IPS-20b (cell line): ENCODE measurements around the gene NTHL1.

Source experiments
- H3K27ac ChIP-seq: one replicate; pipeline ENCODE4 v1.5.1; 2013; ENCODE audit warnings: low read length
- H3K27me3 ChIP-seq: 2 replicates; pipeline ENCODE4 v1.6.1; 2013; ENCODE audit warnings: mild to moderate bottlenecking, low read length, inconsistent platforms; ENCODE audit not compliant: insufficient read depth
- H3K36me3 ChIP-seq: 2 replicates; pipeline ENCODE4 v1.6.1; 2013; ENCODE audit warnings: low read depth, mild to moderate bottlenecking, inconsistent platforms, low read length, moderate library complexity; ENCODE audit not compliant: insufficient read depth
- H3K4me1 ChIP-seq: 2 replicates; pipeline ENCODE4 v1.6.1; 2013; ENCODE audit warnings: mild to moderate bottlenecking, control low read depth, inconsistent platforms, low read length, moderate library complexity; ENCODE audit not compliant: insufficient read depth
- H3K4me3 ChIP-seq: 2 replicates; pipeline ENCODE4 v1.5.1; 2013; ENCODE audit warnings: mild to moderate bottlenecking, low read length, inconsistent platforms
- H3K9ac ChIP-seq: 2 replicates; pipeline ENCODE4 v1.6.1; 2013; ENCODE audit warnings: low read depth, mild to moderate bottlenecking, inconsistent platforms, low read length, moderate library complexity
- H3K9me3 ChIP-seq: 2 replicates; pipeline ENCODE4 v1.6.1; 2013; ENCODE audit warnings: mild to moderate bottlenecking, low read depth, low read length, inconsistent platforms; ENCODE audit not compliant: insufficient read depth

The NTHL1 gene

GRCh38 chr16:2089706-2090480, 42.3 kb upstream of the NTHL1 start:
- Histone ChIP-seq H3K36me3 (peaks cover 15% of the 10 kb centered on the region; the same call in 1 of the 2 replicates), H3K27me3 (no peaks in the 10 kb centered on the region), H3K9me3 (no peaks in the 10 kb centered on the region), H3K4me1 (no peaks in the 10 kb centered on the region; the same call in 1 of the 2 replicates), H3K9ac (no peak overlapping the region), H3K27ac (no peak overlapping the region), H3K4me3 (peak overlapping the region; percentile 65; the same call in 1 of the 2 replicates)

DNA sequence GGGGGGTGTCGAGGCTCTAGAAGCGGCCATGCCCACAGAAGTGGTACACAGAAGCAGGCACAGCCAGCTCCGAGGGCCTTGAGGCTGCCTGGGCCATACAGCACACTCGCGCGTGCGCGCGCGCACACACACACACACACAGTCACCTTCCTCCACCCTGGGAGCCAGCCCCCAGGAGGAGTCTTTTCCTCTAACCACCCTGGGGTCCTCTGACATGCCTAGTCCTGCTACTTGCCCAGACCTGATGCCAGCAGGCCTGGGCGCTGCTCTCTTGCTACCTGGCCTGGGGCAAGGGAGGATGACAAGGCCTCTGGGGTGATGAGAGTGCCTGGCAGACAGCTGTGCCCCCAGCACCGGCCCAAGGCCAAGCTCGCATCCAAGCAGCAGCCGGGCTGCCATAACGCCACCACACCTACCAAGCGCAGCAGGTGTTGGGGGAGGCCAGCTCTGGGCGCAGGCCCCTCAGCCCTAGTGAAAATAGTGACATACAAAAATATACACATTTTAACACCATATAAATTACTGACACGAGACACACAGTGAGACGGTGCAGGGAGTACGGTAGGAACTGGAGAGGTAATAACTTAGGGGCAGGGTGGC, 41.2 kb upstream of the NTHL1 start:
- H3K4me3 ChIP-seq, result no peak overlapping the region
- no peaks in the 10 kb centered on the region for H3K27me3 ChIP-seq
- no peaks in the 10 kb centered on the region for H3K9me3 ChIP-seq
- no peak overlapping the region for H3K9ac ChIP-seq
- H3K27ac ChIP-seq, result no peak overlapping the region
- peaks cover 15% of the 10 kb centered on the region; the same call in 1 of the 2 replicates for H3K36me3 ChIP-seq
- no peaks in the 10 kb centered on the region; the same call in 1 of the 2 replicates for H3K4me1 ChIP-seq

DNA sequence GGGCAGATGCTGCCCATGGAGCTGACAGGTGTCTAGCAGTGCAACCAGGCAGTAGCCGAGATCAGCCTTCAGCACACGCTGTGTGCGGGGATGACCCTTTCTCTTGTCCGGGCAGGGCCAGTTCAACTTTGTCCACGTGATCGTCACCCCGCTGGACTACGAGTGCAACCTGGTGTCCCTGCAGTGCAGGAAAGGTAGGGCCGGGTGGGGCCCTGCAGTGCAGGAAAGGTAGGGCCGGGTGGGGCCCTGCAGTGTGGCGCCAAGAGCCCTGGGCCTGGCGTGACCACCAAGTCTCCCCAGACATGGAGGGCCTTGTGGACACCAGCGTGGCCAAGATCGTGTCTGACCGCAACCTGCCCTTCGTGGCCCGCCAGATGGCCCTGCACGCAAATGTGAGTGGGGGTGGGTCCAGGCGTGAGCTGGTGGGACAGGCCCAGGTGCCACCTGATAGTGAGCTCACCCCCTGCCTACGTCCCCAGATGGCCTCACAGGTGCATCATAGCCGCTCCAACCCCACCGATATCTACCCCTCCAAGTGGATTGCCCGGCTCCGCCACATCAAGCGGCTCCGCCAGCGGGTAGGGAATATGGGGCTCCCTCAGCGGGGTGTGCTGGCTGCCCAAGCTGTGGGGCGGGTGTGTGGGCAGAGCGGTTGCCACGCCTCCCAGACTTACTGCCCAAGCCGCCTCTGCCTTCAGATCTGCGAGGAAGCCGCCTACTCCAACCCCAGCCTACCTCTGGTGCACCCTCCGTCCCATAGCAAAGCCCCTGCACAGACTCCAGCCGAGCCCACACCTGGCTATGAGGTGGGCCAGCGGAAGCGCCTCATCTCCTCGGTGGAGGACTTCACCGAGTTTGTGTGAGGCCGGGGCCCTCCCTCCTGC, 40.4 kb upstream of the NTHL1 start:
- Histone ChIP-seq H3K9ac (no peak overlapping the region), H3K27ac (no peak overlapping the region), H3K36me3 (peaks cover 19% of the 10 kb centered on the region; the same call in 1 of the 2 replicates), H3K4me1 (no peaks in the 10 kb centered on the region; the same call in 1 of the 2 replicates), H3K4me3 (no peak overlapping the region), H3K9me3 (no peaks in the 10 kb centered on the region), H3K27me3 (no peaks in the 10 kb centered on the region)

GRCh38 chr16:2086812-2087747, 39.4 kb upstream of the NTHL1 start:
- no peaks in the 10 kb centered on the region for H3K27me3 ChIP-seq
- H3K36me3 ChIP-seq, result peaks cover 21% of the 10 kb centered on the region
- H3K27ac ChIP-seq, result no peak overlapping the region
- H3K9me3 ChIP-seq, result no peaks in the 10 kb centered on the region
- no peak overlapping the region for H3K4me3 ChIP-seq
- H3K4me1 ChIP-seq, result no peaks in the 10 kb centered on the region; the same call in 1 of the 2 replicates
- no peak overlapping the region for H3K9ac ChIP-seq

- no peaks in the 10 kb centered on the region for H3K4me1 ChIP-seq
These were observed 38.6 kb upstream of the NTHL1 start for GRCh38 chr16:2086106-2086742.

DNA sequence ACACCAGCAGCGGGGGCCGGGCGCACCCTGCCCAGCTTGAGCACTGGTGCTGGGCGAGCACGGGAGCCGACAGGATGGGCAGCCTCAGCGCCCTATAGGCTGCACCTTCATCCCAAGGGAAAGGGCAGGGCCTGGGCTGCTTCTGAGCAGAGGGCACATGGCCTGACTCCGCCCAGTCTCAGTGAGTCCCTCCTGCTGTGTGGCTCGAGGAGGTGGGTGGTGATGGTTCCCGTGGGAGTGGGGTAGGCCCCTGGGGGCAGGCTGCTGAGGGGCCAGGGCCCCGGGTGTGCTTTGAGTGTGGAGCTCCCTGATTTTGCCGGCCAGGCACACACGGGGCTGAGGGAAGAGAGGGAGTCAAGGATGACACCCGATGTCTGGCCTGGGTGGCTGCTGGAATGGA, 38.0 kb upstream of the NTHL1 start:
- no peak overlapping the region for H3K4me3 ChIP-seq
- H3K27ac ChIP-seq, result no peak overlapping the region
- peaks cover 27% of the 10 kb centered on the region for H3K36me3 ChIP-seq
- H3K4me1 ChIP-seq, result no peaks in the 10 kb centered on the region
- no peaks in the 10 kb centered on the region for H3K27me3 ChIP-seq
- no peak overlapping the region for H3K9ac ChIP-seq
- no peaks in the 10 kb centered on the region for H3K9me3 ChIP-seq

More at GRCh38 chr16:2086106-2086742, 38.6 kb upstream of the NTHL1 start:
- H3K36me3 ChIP-seq, result peaks cover 27% of the 10 kb centered on the region
- no peaks in the 10 kb centered on the region for H3K27me3 ChIP-seq
- H3K4me3 ChIP-seq, result no peak overlapping the region
- H3K9me3 ChIP-seq, result no peaks in the 10 kb centered on the region
- H3K27ac ChIP-seq, result no peak overlapping the region
- no peak overlapping the region for H3K9ac ChIP-seq

DNA sequence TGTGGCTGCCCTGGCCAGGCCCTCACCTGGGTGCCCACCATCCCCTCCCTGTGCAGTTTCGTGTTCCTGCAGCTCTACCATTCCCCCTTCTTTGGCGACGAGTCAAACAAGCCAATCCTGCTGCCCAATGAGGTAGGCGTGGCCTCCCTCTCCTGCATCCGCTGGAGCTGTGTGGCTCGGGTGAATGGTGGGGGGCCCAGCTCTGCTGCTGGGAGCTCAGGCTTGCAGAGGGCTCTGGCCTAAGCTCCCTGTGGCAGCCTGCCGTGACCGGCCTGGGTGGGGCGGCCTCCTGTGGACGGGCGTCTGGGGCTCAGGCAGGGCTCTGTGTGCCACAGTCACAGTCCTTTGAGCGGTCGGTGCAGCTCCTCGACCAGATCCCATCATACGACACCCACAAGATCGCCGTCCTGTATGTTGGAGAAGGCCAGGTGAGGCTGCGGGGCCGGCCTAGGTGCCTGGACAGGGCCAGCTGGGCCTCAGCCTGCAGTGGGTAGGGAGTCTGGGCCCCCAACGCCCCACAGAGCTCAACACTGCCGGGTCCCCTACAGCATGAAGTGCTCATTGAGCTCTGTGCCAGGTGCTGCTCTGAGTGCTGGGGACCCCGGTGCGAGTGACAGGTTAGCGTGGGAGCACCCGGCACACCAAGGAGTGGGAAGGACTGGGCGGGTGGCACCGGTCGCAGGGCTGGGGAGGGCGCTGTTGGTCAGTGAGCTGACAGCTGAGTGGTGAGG, 37.4 kb upstream of the NTHL1 start:
- no peaks in the 10 kb centered on the region for H3K4me1 ChIP-seq

GRCh38 chr16:2083876-2084780, 36.5 kb upstream of the NTHL1 start:
- Histone ChIP-seq H3K9ac (no peak overlapping the region), H3K36me3 (peaks cover 32% of the 10 kb centered on the region), H3K4me1 (no peaks in the 10 kb centered on the region), H3K4me3 (no peak overlapping the region), H3K27me3 (no peaks in the 10 kb centered on the region), H3K27ac (no peak overlapping the region), H3K9me3 (no peaks in the 10 kb centered on the region)

More for the DNA sequence above, 37.4 kb upstream of the NTHL1 start:
- Histone ChIP-seq H3K27me3 (no peaks in the 10 kb centered on the region), H3K9ac (no peak overlapping the region), H3K9me3 (no peaks in the 10 kb centered on the region), H3K27ac (no peak overlapping the region), H3K4me3 (no peak overlapping the region), H3K36me3 (peaks cover 27% of the 10 kb centered on the region)

DNA sequence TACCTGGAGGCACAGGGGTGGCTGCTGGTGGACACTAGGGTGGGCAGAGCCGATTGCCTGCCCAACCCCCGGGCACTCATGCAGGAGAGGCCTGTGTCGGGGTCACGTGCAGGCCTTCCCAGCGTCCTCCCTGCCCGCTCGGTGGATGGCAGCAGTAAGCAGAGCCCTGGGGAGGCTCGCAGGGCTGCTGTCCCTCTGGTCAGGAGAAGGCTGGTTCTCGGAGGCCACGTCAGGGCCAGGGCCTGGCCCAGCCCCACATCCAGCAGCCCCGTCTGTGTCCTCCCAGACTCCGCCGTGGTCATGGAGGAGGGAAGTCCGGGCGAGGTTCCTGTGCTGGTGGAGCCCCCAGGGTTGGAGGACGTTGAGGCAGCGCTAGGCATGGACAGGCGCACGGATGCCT, 35.8 kb upstream of the NTHL1 start:
- Histone ChIP-seq H3K27me3 (no peaks in the 10 kb centered on the region), H3K9me3 (no peaks in the 10 kb centered on the region), H3K4me3 (no peak overlapping the region), H3K4me1 (no peaks in the 10 kb centered on the region), H3K27ac (no peak overlapping the region), H3K9ac (no peak overlapping the region), H3K36me3 (peaks cover 30% of the 10 kb centered on the region)
